HG03565 (cell line): ENCODE data around the gene SFPQ.
"Not testable (repeated sequence)": the region's sequence is repeated elsewhere in the genome, so short reads cannot be mapped to it uniquely, and the experiment has no call there.

Experiments
- ATAC-seq: cut with Tn5 transposase; IDR thresholded peaks from one replicate; pipeline ENCODE4 v1.9.1; 2021; ENCODE audit warnings: mild to moderate bottlenecking, moderate library complexity; ENCODE audit not compliant: unreplicated experiment

SFPQ gene

DNA sequence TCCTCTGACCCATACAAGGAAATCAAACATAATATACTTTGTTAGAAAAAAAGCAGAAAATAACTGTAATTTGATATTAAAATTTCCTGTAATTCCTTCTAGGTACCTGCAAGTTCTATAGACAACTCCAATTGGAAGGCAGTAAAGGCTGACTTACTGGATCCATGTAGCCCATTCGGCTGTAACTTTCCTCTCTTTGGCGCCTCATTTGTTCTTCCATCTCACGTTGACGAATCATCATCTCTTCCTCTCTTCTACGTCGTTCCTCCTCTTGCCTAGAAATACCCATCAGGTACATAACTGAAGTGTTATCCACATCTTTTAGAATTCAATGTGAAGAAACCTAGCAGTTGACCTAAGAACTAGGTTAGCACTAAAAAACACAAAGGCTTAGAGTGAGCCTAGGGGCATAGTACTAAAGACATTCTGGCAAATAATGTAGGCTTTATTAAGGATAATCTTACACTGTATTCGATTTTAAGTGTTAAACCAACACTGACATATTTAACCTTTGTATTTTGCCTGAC lies 5.1 kb downstream of the SFPQ start:
- ATAC-seq = no peak

DNA sequence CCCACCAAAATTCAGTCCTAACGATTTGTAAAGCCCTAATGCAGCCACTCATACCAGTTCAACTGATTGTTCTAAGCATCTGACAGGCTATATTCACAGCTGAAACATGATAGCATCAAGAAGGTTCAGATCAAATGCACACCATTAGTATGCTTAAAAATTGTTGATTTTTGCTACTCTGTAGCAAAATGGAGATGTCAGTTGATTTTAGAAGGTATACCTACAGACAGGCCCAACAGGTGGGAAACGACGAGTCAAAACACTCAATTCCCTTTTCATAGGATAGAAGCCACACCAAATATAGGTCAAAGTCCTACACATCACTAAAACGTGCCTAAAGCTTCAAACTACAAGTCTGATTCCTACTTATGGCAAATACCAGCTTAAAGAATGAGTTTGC lies 6.7 kb downstream of the SFPQ start:
- no peak for ATAC-seq

DNA sequence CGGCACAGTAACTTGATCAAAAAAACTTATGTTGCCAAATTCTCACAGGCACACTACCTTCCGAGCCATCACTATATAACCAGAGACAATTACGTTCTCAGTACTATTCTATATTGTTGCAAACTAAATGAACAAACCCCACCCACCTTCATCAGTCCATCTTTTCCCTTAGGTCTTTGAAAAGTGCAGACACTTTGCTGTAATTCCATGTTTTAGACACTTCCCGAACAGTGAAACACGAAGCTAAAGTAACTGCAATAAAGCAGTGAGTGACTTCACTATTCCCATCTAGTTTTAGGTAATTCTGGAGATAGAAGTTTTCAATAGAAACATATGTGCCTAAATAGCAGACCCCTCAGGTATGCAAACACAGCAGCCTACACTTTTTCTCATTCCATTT lies 7.7 kb downstream of the SFPQ start:
- ATAC-seq = no peak

DNA sequence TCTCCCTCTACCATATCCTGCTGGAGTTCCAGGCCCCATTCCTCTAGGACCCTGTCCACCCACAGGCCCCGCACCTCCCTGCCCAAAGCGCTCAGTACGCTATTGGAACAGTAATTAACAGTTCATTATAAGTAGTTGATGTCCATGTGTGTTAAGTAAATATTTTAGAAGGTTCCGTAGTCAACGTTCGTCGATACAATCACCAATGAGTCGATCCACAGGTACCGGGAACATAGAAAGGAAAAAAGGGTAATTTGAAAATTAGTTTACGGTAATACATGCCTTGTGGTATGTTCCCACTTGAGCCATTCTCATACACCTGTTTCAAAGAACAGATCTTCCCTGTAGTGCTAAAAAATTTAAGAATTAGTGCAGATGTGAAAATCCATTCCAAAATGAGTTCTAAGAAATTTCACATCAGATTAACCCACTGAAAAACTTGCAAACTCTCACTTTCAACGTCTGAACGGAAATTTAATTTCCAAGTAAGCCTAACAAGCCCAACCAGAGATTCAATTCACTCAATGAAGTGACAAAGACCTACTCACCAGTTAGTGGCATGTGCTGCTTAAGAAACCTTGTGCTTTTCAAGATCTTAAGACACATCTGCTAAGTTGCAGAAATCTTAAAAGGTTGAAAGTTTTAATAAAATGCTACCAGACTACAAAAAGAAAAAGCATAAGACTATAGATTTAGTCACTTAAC lies 8.3 kb downstream of the SFPQ start:
- no peak for ATAC-seq

DNA sequence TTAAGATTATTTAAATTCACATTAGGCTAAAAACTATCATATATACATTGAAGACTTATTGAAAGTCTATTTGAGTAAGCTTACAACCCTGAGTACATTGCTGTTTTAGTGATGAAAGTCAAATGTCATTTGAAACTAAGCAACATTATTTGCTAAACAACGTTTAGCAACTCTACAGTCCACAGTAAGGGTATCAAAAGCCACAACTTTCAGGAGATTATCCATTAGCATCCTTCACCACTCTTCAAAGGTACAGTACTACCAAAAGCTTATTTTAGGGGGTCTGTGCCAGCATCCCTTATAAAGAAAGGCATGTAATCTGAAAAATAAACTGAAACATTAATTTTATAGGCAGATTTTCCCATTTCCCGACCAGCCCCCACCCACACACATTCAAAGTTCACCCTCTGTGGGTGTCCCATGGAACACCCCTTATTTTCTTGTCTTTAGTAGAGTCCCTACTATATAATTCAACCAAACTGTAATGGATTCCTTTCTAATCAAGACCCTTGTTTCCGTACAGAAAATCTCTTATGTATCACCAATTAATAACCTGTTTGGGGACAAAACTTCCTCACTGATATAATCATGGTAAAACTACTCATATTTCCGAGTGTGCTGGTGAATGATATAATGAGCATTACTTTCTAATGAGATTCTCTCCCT lies 11.0 kb downstream of the SFPQ start:
- no peak for ATAC-seq

DNA sequence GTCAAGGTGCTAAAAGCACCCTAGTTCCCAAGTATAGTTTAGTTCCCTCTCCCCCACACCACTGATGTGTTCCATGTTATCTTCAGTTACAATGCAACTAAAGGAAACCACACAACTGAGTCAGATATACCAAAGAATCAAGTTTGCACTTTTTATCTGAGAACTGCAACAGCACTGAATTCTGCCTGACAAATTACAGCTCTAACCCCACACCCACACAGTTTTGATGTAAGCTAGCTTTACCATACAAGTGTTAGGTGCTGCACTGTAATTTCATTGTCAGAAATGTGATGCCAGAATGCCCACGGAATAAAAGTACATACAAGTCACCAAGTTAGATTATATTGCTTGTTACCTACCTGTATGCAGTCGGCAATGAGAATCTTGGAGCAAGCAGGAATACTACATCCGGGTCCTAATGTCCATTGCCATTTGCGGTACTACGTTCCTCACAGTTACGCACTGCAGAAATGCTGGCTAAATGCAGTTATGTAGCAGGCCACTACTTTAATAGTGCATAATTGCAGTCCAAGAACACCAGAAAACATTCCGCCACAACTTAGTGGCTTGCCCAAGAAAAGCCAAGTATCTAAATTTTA lies 12.1 kb downstream of the SFPQ start:
- no peak for ATAC-seq

DNA sequence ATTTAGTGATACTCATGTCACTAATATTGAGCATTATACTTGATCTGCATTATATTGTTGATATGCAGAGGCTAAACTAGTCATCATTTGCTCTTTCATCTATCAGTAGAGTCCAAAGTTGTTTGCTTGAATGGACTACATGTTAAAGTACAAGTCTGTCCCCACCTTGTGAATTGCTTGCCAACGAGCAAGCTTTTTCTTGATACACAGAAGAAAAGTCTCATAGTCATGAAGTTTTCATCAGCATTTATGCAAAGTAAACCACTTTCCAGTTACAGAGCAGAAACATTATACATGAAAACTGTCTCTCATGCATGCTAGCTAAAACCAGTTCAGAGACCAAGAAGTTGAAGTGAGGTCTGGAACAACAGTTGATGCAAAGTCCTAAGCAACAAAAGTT lies 13.0 kb downstream of the SFPQ start:
- ATAC-seq = no peak

DNA sequence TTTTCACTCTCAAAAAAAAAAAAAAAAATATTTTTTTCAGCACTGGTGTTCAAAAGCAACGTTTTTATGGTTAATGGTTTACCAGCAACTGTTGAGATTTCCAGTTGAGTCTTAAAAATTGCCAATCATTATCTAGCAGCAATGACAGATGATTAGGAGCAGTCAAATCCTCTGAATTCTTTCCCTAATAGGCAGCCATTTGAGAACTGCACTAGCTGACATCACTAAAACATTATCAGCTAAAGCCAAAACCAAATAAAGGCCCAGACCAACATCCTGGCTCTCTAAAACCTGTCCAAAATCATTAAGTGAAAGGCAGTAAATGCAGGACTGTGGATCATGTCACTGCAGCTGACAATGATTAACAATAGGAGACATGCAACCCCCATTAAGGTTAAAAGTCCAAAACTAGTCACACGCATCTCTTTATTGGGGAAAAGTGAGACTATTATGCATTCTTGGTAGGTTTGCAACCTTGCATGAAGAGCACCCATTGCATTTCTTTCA lies 14.0 kb downstream of the SFPQ start:
- ATAC-seq = no peak

DNA sequence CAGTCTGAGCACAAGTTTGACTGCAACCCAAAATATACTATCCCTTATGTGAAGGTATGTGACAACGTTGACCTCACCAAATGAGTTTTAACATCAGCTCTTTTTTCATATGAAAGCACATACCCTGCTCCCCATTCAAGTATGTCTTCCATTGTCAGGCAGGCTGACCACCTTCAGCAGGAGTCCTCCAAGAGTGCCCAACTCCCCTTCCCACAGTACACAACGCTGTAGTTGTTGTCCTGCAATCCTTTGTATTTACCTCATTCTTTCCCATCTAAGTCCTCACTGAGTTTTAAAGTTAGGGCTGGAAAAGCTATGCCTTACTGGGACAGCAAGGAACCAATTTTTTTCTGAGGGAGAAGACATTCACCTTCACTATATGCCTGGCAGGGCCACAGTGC lies 14.7 kb downstream of the SFPQ start:
- ATAC-seq = no peak

DNA sequence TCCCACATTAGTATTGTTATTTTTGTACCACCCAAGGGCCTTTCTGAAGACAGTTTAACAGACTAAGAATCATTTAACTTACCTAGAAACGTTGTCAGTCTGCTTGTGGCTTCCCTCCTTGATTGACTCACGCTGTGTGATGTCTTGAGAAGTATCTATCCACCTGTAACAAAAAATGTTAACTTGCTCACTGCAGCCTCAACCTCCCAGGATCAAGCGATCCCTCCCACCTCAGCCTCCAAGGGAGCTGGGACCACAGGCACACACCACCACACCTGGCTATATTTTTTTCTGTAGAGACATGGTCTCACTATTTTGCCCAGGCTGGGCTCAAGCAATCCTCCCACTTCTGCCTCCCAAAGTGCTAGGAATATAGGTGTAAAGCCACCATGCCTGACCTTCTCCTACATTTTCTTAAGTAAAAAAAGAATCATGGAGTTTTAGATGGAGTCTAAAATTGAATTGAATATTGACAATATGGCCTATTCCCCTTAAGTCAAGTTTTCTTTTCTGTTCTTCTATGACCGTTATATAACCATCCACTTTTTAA lies 15.6 kb downstream of the SFPQ start:
- ATAC-seq = no peak

DNA sequence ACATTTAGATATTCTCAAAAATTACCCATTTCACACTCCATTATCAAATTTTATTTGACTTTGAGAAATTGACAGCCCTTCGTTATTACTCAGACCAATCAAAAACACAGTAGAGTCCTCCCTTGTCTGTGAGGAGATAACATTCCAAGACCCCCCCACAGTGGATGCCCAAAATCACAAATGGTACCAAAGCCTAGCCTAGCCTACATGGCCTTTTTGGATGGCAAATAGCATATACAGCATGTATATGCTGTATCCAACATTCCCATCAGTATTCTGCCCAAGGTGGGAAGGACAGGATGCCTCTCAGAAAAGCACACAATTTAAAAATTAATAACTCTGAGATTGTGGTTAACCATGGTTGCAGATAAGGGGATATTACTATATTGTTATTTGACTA lies 17.3 kb downstream of the SFPQ start:
- no peak for ATAC-seq

DNA sequence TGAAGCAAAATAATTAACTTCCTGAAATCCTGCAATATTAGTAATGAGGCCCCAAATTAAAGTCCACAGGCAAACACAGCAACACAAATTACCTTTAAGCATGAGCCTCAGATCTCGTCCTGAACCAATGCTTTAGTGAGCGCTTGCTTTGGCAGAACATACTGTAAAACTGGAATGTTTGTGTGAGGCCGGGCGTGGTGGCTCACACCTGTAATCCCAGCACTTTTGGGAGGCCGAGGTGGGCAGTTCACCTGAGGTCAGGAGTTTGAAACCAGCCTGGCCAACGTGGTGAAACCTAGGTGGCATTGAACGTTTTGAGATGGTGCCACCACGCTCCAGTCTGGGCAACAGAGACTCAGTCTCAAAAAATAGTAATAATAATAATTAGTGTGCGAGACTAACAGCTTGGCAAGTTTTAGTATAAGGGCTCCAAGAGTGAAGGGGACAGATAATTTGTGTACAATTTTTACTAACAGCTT lies 17.8 kb downstream of the SFPQ start:
- ATAC-seq = no peak

DNA sequence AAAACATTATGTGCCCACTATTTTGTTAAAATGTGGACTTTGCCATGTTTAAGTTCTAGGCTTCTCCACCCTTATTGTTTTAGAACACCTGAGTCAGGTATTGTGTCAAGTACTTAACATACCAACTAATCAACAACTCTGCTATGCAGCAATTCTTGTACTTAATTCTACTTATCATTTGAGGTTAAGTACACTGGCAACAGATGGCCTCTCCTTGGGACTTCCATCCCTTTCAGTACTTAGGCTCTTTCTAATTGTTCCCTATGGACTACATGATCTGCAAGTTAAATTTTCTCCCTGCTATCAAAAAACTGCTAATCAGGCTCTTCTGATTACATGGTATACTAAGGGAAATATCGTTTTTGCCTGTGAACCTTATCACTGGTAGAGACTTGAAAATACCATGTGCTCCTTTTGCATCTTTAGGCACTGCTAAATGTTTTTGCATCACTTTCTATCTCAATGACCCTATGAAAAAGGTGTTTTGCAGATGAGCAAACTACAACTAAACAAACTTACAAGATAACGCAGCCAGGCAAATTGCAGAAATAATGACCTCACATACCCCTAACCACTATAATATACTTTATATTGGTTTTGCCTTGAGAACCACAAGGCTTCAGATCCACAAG lies 18.9 kb downstream of the SFPQ start:
- ATAC-seq = no peak

DNA sequence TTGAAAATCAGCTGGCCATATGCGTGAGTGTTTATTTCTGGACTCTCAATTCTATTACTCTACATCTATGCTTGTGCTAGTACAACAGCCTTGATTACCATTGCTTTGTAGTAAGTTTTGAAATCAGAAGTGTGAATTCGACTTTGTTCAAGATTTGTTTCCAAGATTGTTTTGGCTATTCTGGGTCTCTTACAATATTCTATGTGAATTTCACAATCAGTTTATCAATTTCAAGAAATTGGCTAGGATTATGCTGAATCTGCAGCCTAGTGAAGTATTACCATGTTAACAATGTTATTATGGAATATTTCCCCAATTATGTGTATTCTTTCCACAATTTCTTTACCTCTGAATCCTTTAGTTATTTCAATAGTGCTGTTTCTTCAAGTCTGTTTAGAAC lies 19.5 kb downstream of the SFPQ start:
- no peak for ATAC-seq

DNA sequence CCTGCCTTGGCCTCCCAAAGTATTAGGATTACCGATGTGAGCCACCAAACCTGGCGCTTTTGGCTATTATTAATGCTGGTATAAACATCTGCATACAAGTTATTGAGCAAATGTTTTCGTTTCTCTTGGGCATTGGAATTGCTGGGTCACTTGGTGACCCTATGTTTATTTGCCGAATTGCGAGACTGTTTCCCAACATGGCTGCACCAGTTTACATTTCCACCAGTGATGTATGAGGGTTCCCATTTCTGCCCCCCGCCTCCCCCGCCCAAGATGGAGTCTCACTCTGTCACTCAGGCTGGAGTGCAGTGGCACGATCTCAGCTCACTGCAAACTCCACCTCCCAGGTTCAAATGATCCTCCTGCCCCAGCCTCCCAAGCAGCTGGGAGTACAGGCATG lies 20.9 kb downstream of the SFPQ start:
- no peak for ATAC-seq

DNA sequence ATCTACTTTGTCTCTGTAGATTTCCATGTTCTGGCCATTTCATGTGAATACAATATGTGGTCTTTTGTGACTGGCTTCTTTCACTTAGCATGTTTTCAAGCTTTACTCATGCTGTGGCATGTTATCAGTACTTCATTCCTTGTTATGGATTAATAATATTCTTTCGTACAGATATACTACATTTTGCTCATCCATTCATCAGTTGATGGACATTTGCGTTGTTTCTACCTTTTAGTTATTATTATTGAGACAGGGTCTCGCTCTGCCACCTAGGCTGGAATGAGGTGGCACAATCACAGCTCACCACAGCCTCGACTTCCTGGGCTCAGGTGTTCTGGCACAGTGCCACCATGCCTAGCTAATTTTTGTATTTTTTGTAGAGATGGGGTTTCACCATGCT lies 21.4 kb downstream of the SFPQ start:
- no peak for ATAC-seq

DNA sequence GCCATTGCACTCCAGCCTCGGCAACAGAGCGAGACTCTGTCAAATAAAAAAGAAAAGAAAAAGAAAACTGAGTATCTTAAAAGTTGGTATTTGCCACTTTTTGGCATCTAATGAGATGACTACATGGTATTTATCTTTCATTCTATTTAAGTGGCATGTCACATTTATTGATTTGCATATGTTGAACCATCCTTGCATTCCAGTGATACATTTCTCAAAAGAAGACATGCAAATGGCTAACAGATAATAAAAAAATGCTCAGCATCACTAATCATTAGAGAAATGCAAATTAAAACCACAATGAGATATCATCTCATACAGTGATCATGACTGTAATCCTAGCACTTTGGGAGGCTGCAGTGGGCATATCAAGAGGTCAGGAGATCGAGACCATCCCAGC lies 28.1 kb downstream of the SFPQ start:
- no peak for ATAC-seq

DNA sequence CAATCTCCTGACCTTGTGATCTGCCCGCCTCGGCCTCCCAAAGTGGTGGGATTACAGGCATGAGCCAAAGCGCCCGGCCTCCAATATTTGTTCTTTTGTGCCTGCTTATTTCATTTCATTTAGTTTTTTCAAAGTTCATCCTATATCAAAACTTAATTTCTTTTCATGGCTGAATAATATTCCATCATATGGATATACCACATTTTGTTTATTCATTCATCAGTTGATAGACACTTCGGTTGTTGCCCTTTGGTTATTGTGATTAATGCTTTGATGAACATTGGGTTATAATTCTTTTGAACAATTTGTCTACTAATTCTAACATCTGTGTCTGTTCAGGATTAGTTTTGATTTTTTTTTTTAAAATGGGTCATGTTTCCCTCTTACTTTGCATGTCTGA lies 41.7 kb downstream of the SFPQ start:
- no peak for ATAC-seq

DNA sequence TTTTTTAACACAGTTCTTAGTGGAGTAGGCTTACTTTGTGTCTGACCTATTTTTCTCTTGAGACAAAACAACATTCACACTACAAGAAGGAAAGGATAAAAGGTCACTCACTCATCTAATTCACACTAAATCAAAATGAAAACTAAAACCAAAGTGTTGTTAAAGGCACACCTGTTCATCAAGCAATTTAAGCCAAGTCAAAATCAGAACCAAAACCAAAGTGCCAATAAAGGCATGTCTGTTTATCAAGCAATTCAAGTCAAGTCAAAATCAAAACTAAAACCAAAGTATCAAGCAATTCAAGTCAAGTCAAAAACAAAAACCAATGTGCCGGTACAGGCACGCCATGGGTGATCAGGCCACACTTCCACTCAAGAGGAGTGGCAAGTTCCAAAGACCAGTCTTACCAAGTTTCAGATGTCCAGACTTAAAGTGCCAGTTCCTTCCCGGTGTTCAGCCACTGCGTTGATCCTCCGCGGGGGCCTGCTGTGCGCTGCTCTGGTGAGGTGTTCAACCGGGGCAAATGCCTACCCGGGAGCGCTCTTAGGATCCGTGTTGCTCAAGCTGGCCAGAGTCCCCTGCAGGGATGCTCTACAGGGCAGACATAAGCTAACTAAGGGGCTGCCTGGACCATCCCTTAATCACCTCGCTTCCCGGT lies 46.9 kb downstream of the SFPQ start:
- not testable (repeated sequence) for ATAC-seq

DNA sequence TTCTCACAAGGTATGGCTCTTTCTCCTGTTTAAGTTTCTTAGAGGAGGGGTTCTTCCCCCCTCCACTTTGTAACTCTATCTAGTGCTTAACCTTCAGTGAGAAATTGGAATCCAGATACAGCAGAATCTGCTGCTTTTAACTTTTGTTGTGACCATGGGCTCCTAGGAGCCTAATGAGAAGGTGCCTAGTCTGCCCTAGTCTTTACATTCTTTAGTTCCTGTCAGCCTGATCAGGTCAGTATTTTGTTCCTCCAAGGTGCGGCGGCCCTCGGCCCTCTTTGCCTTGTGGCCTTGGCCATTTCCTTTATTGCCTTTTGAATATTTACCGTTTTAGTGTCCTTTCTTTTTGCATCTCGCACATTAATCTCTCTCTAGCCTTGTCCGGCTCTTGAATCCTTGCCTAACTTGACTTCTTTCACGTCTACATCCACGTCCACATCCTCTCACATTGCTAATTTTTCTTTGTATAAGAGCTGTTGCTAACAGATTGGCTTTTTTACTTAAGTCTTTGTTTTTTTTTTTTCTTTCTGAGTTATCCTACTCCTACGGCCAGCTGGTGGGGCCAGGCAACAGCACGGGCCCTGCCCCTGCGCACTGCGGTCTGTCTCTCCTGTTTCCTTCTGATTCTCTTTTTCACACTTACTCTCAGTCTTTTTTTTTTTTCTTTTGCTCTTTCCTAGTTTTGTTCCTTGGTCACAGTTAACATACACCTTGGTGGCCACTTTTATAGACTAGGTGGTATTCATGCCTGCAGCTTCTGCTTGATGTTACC lies 49.0 kb downstream of the SFPQ start:
- no peak for ATAC-seq
